HG03175 (cell line): Measurements from ENCODE around the gene NR5A1.

ENCODE experiments used
- ATAC-seq: cut with Tn5 transposase; IDR thresholded peaks from one replicate; pipeline ENCODE4 v1.9.1; 2021; ENCODE audit warnings: mild to moderate bottlenecking, moderate library complexity; ENCODE audit not compliant: unreplicated experiment

The NR5A1 gene

GRCh38 chr9:124514874-124515273 lies 7.7 kb upstream of the NR5A1 start:
- ATAC-seq, result no peak

- ATAC-seq, result no peak
Measured at GRCh38 chr9:124514125-124514524, 6.9 kb upstream of the NR5A1 start.

GRCh38 chr9:124513376-124513994 lies 6.3 kb upstream of the NR5A1 start:
- ATAC-seq, result no peak

- no peak for ATAC-seq
Measured at GRCh38 chr9:124512806-124513204, 5.6 kb upstream of the NR5A1 start.

GRCh38 chr9:124511891-124512805 lies 4.9 kb upstream of the NR5A1 start:
- no peak for ATAC-seq

GRCh38 chr9:124511426-124511840 lies 4.2 kb upstream of the NR5A1 start:
- no peak for ATAC-seq

- ATAC-seq, result no peak
Measured at GRCh38 chr9:124510650-124511425, 3.6 kb upstream of the NR5A1 start.

- no peak for ATAC-seq
Measured at GRCh38 chr9:124507880-124508423, 753 bp upstream of the NR5A1 start.

GRCh38 chr9:124506433-124506832 lies 766 bp downstream of the NR5A1 start:
- ATAC-seq, result no peak

- no peak for ATAC-seq
Measured at GRCh38 chr9:124505901-124506346, 1.3 kb downstream of the NR5A1 start.

GRCh38 chr9:124505006-124505900 lies 1.9 kb downstream of the NR5A1 start:
- no peak for ATAC-seq

- no peak for ATAC-seq
Measured at GRCh38 chr9:124504530-124505005, 2.6 kb downstream of the NR5A1 start.

- ATAC-seq, result no peak
Measured at GRCh38 chr9:124503713-124504529, 3.3 kb downstream of the NR5A1 start.

GRCh38 chr9:124502711-124503702 lies 4.2 kb downstream of the NR5A1 start:
- ATAC-seq, result no peak

- ATAC-seq, result no peak
Measured at GRCh38 chr9:124501771-124502320, 5.4 kb downstream of the NR5A1 start.

GRCh38 chr9:124500796-124501611 lies 6.2 kb downstream of the NR5A1 start:
- no peak for ATAC-seq
